Calu3 (cell line): ENCODE measurements around the gene FRS2. TPM values are rescaled to one million over a fixed set of nuclear protein-coding genes. Genes with fewer than 3 reads are reported as not detected.

Experiments
- BruUV-seq: library from RNA; stranded (reverse); fragments of 400-500 nt; replicated peaks from 2 replicates; lab custom pipeline; 2021; lab: Mats Ljungman, UMichigan
- CTCF ChIA-PET: fragments of 300-600 bp; sonication (Branson Sonifier 250); formaldehyde crosslinking; loops from one replicate; lab custom pipeline; 2022; ENCODE audit warnings: antibody characterized with exemption; lab: Charles Lee
- DNase-seq: peaks from one replicate; pipeline ENCODE4 v3.0.0; 2022
- H3K27ac Mint-ChIP-seq: one replicate; pipeline ENCODE4 v1.8.0; 2022; ENCODE audit warnings: mixed read lengths; ENCODE audit not compliant: unreplicated experiment
- H3K27me3 Mint-ChIP-seq: one replicate; pipeline ENCODE4 v1.8.0; 2022; ENCODE audit warnings: mixed read lengths; ENCODE audit not compliant: unreplicated experiment
- H3K36me3 Mint-ChIP-seq: one replicate; pipeline ENCODE4 v1.8.0; 2022; ENCODE audit warnings: mild to moderate bottlenecking, moderate library complexity, mixed read lengths; ENCODE audit not compliant: insufficient read depth, unreplicated experiment
- H3K4me1 Mint-ChIP-seq: one replicate; pipeline ENCODE4 v1.8.0; 2022; ENCODE audit warnings: mild to moderate bottlenecking, low read depth, mixed read lengths; ENCODE audit not compliant: unreplicated experiment
- H3K4me3 Mint-ChIP-seq: one replicate; pipeline ENCODE4 v1.8.0; 2022; ENCODE audit warnings: mild to moderate bottlenecking, low read depth, moderate library complexity, mixed read lengths; ENCODE audit not compliant: unreplicated experiment
- H3K9me3 Mint-ChIP-seq: one replicate; pipeline ENCODE4 v1.8.0; 2022; ENCODE audit warnings: low read depth, mixed read lengths; ENCODE audit not compliant: unreplicated experiment
- intact Hi-C: fragments of 100-400 bp; cut with micrococcal nuclease; formaldehyde crosslinking; loops from one replicate; pipeline ENCODE4 v1.10.0; 2022; ENCODE audit not compliant: unreplicated experiment
- total RNA-seq: library from RNA; stranded (reverse); gene quantifications from 2 replicates; pipeline ENCODE4 v1.2.3, GENCODE V29; 2022
- TF ChIP-seq, protein P1 (sequence below): fragments of 200-600 bp; IDR thresholded peaks from one replicate; pipeline ENCODE4 v1.8.0; 2022; ENCODE audit warnings: antibody characterized with exemption; ENCODE audit not compliant: unreplicated experiment

FRS2 gene
- total RNA-seq, 1 experiment from 2014 or later, result 27.5 TPM

DNA sequence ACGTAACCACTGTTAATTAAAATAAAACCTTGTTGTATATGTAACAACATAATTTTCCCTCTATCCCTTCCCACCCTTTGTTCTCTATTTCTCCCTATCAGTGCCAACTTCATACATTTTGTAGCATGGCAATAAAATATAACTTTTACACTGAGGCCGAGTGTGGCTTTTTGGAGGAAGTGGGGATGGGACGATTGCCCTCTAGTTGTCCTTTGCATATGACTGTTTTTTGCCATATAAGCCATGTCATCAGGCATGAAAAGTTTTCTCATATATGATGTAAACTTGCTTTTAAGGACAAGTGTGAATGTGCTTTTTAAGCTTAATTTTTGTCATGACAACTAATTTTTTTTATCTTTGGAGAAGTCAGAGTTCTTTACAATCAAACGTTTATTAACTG, 108.8 kb downstream of the FRS2 start:
- Mint-ChIP-seq H3K9me3 (no peaks in the 10 kb centered on the region), H3K4me3 (no peak overlapping the region), H3K36me3 (peaks cover 13% of the 10 kb centered on the region), H3K27ac (no peak overlapping the region), H3K4me1 (peaks cover 10% of the 10 kb centered on the region), H3K27me3 (no peaks in the 10 kb centered on the region)
- intact Hi-C loops, result no loop called here
- CTCF ChIA-PET, result interaction anchor here (1.2 kb wide), 1 partner anchor 8 kb away, joined by 3 read pairs; no protein-coding TSS in a partner anchor
- no TSS peak for BruUV-seq
- no peak for DNase-seq
- TF ChIP-seq, protein P1, sequence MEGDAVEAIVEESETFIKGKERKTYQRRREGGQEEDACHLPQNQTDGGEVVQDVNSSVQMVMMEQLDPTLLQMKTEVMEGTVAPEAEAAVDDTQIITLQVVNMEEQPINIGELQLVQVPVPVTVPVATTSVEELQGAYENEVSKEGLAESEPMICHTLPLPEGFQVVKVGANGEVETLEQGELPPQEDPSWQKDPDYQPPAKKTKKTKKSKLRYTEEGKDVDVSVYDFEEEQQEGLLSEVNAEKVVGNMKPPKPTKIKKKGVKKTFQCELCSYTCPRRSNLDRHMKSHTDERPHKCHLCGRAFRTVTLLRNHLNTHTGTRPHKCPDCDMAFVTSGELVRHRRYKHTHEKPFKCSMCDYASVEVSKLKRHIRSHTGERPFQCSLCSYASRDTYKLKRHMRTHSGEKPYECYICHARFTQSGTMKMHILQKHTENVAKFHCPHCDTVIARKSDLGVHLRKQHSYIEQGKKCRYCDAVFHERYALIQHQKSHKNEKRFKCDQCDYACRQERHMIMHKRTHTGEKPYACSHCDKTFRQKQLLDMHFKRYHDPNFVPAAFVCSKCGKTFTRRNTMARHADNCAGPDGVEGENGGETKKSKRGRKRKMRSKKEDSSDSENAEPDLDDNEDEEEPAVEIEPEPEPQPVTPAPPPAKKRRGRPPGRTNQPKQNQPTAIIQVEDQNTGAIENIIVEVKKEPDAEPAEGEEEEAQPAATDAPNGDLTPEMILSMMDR, result no peak

DNA sequence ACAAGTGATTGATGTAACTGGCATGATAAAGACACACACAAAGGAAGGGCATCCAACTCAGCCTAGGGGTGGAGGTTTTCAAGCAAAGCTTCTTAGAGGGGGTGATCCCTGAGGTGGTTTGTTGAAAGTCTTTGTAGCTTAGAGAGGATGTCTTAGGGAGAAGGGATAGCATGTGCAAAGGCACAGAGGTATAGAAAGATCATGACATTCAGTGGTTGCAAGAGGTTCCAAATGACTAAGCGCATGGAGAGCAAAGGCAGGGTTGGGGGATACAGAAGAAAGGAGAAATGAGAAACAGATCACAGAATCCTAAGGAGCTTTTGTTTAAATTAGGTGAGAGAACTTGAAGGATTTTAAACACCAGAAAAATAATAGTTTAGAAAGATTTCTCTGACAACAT, 109.9 kb downstream of the FRS2 start:
- Mint-ChIP-seq H3K36me3 (peaks cover 14% of the 10 kb centered on the region), H3K27ac (no peak overlapping the region), H3K9me3 (no peaks in the 10 kb centered on the region), H3K4me1 (peaks cover 10% of the 10 kb centered on the region), H3K4me3 (no peak overlapping the region), H3K27me3 (no peaks in the 10 kb centered on the region)
- BruUV-seq, result no TSS peak
- CTCF ChIA-PET, result interaction anchor here (0.6 to 1.2 kb wide), 3 partner anchors 9 to 300 kb away, joined by 3 read pairs; no protein-coding TSS in a partner anchor
- intact Hi-C loops, result no loop called here
- no peak for DNase-seq
- TF ChIP-seq, protein P1, result no peak

DNA sequence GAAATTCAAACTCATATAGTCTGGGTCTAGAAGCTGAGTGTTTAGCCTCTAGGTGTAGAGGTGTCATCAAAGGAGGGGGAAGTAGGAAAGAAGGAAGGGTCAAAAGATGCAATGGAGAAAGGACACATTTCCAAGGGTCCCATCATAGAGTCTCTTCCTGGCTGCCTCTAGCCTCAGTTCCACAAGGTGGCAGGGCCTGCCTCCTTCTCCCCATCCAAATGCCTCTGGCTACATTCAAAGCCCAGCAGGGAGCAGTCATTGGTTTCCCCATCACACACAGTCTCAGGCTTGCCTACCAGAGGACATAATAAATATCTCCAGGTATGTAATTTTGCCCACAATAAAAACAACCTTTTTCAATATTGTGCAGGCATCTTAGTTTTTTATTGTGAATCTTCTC, 113.0 kb downstream of the FRS2 start:
- intact Hi-C loops, result no loop called here
- H3K27ac Mint-ChIP-seq, result no peak overlapping the region
- H3K27me3 Mint-ChIP-seq, result no peaks in the 10 kb centered on the region
- H3K9me3 Mint-ChIP-seq, result no peaks in the 10 kb centered on the region
- H3K36me3 Mint-ChIP-seq, result peaks cover 37% of the 10 kb centered on the region
- CTCF ChIA-PET, result no interaction called here
- H3K4me1 Mint-ChIP-seq, result peaks cover 10% of the 10 kb centered on the region
- no TSS peak for BruUV-seq
- DNase-seq, result peak; percentile 15
- H3K4me3 Mint-ChIP-seq, result no peak overlapping the region
- TF ChIP-seq, protein P1, result no peak

DNA sequence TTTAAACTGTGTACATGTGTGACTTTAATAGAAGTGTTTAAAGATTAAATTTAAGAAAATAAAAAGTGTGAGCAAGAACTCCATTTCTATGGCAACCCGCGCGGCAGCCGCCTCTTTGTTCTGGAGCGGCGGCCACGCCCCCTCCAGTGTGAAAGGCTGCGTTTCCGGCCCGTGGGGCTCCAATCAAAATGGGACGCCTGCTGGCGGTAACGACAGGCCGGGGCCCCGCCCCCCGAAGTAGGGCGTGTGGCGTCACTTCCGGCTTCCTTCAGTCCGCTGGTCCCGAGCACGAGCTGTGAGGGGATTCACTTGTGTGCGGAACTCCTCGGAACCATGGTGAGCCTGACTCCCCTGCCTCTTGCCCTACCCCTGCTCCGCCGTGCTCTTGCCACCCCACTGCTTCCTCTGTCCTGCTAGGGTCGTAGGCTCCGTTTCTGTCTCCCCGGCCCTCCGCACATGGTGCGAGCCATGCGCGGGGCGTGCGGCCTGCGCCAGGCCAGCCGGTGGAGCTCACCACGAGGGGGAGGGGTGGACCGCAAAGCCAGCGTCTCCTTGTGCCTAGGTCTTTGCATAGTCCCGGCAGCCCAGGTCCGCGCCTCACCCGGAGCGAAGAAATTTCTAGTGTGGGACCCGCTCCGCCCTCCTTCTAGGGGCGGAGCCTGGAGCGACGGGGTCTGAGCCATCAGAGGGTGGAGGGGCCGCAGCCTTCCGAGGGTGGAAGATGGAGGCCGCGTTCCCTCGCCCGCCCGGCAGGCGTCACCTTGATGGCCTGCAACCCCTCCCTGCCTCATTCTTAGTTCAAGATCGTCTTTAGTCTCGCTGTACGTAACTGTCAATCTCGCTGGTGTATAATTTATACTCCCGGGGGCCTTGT, 115.2 kb downstream of the FRS2 start, which contains the start of gene CCT2:
Gene CCT2, plus strand, starts transcription at position 271 of the 874 bp plus-strand sequence. Its CDS starts 63 bp downstream, at position 334.
- TF ChIP-seq, protein P1, result no peak
- CTCF ChIA-PET, result interaction anchor here (0.6 to 1.2 kb wide), 7 partner anchors 14 to 227 kb away, joined by 3 to 4 read pairs (median 3); no protein-coding TSS in a partner anchor
- Mint-ChIP-seq H3K27me3 (no peaks in the 10 kb centered on the region), H3K27ac (peak within 1 kb of the TSS; percentile 98), H3K36me3 (peaks cover 60% of the 10 kb centered on the region), H3K4me3 (peak within 1 kb of the TSS; percentile 100), H3K9me3 (no peaks in the 10 kb centered on the region), H3K4me1 (peaks cover 6% of the 10 kb centered on the region)
- intact Hi-C loops, result no loop called here
- DNase-seq, result peak; percentile 99
- TSS peak; percentile 97 for BruUV-seq
